ENCODE measurements around the gene GLB1L2. TPM values are rescaled to one million over a fixed set of nuclear protein-coding genes. Genes with fewer than 3 reads are reported as not detected.

Gene GLB1L2
- total and polyA plus RNA-seq, 10 donors = 0.29 to 1.5 (median 0.51) TPM; not detected in 1

DNA sequence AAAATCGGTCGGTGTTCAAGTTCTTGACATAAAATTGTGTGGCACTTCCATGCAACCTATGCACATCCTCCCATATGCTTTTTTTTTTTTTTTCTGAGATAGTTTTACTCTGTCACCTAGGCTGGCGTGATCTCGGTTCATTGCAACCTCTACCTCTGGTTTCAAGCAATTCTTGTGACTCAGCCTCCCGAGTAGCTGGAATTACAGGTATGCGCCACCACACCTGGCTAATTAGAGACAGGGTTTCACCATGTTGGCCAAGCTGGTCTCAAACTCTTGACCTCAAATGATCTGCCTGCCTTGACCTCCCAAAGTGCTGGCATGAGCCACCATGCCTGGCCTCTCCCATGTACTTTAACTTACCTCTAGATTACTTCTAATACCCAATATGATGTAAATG, 40.6 kb upstream of the GLB1L2 start:
- TF ChIP-seq, protein P1, sequence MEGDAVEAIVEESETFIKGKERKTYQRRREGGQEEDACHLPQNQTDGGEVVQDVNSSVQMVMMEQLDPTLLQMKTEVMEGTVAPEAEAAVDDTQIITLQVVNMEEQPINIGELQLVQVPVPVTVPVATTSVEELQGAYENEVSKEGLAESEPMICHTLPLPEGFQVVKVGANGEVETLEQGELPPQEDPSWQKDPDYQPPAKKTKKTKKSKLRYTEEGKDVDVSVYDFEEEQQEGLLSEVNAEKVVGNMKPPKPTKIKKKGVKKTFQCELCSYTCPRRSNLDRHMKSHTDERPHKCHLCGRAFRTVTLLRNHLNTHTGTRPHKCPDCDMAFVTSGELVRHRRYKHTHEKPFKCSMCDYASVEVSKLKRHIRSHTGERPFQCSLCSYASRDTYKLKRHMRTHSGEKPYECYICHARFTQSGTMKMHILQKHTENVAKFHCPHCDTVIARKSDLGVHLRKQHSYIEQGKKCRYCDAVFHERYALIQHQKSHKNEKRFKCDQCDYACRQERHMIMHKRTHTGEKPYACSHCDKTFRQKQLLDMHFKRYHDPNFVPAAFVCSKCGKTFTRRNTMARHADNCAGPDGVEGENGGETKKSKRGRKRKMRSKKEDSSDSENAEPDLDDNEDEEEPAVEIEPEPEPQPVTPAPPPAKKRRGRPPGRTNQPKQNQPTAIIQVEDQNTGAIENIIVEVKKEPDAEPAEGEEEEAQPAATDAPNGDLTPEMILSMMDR (IDR thresholded peaks at IDR 0.05 in 8 of 11, conservative IDR thresholded peaks at IDR 0.05 in 3 of 11) = no peak
- no peak for TF ChIP-seq POLR2AphosphoS5 (IDR thresholded peaks at IDR 0.05)
- TF ChIP-seq POLR2A (IDR thresholded peaks at IDR 0.05) = no peak
- Histone ChIP-seq H3K4me3 (no peak overlapping the region), H3K36me3 (no peaks in the 10 kb centered on the region), H3K9me3 (no peaks in the 10 kb centered on the region), H3K27me3 (replicated peaks in 1 of 7) (peaks cover 0 to 4% (median 0%) of the 10 kb centered on the region in 7 donors), H3K4me1 (no peaks in the 10 kb centered on the region), H3K27ac (no peak overlapping the region)
- intact Hi-C loops (cut with DNase I; ENCODE audit: low total_unique reads) = no loop called here
- 73 to 96% (median 93%) methylated on average over 6 of the region's 6 CpGs for WGBS, 5 donors
- DNase-seq = no peak

DNA sequence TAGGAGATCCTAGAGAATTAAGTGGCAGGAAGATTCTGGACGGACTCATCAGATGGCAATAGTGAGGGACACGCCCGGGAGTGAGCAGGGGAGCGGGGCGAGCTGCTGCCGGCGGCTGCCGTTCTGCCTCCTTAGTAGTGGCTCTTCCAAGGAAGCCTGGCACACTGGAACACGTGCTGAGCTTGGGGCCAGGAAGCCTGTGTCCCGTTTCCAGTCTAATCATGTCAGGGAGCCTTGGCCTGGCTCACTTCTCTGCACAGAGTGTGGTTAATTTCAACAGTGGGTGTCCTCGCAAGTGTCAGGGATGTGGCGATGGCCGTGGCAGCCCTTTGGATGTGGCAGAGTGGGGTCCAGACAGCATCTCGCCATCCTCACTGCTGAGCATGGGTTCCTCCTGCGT, 39.1 kb upstream of the GLB1L2 start:
- Histone ChIP-seq H3K27me3 (replicated peaks in 1 of 7) (peaks cover 0 to 4% (median 0%) of the 10 kb centered on the region in 7 donors), H3K9me3 (no peaks in the 10 kb centered on the region), H3K36me3 (no peaks in the 10 kb centered on the region), H3K4me3 (no peak overlapping the region), H3K27ac (no peak overlapping the region), H3K4me1 (no peaks in the 10 kb centered on the region)
- intact Hi-C loops (cut with DNase I; ENCODE audit: low total_unique reads) = no loop called here
- WGBS, 5 donors = 73 to 92% (median 84%) methylated on average over 13 to 15 of the region's 15 CpGs
- TF ChIP-seq, protein P1 (IDR thresholded peaks at IDR 0.05 in 8 of 11, conservative IDR thresholded peaks at IDR 0.05 in 3 of 11) = no peak
- TF ChIP-seq POLR2A (IDR thresholded peaks at IDR 0.05) = no peak
- TF ChIP-seq POLR2AphosphoS5 (IDR thresholded peaks at IDR 0.05) = no peak
- DNase-seq = no peak

DNA sequence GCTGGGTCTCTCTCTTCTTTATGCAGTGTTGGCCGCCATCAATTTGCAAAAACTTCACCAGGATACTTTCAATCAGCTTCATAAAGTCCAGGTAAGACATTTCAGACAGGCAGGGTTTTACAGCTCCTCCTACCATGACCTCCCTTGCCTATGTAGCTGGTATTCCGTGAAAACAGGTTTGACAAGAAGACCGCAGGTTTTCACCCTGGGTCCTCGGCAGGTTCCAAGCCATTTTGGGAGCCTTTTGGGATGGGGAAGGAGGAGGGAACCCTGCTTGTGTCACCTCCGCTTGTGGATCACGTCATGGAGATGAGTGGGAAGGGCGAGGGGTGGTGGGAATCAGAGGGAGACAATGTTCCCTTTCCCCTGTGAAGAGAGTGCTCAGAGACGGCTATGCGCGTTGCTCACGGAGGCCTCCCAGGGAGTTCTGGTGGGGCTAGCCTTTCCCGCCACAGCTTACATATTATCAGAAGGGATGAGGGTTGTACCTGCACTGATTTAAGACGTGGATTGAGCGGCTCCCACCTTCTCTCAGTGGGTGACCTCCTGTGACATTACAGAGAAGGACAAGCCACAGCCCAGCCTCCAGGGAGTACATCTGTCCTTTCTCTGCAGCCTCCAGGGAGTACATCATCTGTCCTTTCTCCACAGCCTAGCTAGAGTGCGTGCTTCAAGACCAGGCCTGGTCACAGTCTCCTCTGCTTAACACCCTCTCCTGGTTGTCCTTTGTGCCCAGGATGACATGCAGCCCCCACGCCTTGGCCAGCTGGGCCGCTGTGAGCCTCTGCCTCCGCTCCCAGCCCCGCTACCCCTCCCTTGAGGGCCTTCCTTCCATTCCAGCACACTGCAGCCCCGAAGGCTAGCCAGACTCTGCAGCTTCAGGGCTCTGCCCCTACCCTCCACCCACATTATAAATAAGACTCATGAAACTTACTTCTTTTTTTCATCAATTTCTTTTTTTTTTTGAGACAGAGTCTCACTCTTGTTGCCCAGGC, 38.4 kb upstream of the GLB1L2 start:
- no peaks in the 10 kb centered on the region for H3K9me3 ChIP-seq
- H3K27ac ChIP-seq = no peak overlapping the region
- DNase-seq = no peak
- 78 to 84% (median 79%) methylated on average over 18 to 20 of the region's 20 CpGs for WGBS, 5 donors
- intact Hi-C loops (cut with DNase I; ENCODE audit: low total_unique reads) = no loop called here
- TF ChIP-seq POLR2A (IDR thresholded peaks at IDR 0.05) (no peak), POLR2AphosphoS5 (IDR thresholded peaks at IDR 0.05) (no peak)
- TF ChIP-seq, protein P1 (IDR thresholded peaks at IDR 0.05 in 8 of 11, conservative IDR thresholded peaks at IDR 0.05 in 3 of 11) = no peak
- H3K4me3 ChIP-seq = no peak overlapping the region
- no peaks in the 10 kb centered on the region for H3K4me1 ChIP-seq
- H3K36me3 ChIP-seq = no peaks in the 10 kb centered on the region
- H3K27me3 ChIP-seq (replicated peaks in 1 of 7) = peaks cover 0 to 4% (median 0%) of the 10 kb centered on the region in 7 donors

DNA sequence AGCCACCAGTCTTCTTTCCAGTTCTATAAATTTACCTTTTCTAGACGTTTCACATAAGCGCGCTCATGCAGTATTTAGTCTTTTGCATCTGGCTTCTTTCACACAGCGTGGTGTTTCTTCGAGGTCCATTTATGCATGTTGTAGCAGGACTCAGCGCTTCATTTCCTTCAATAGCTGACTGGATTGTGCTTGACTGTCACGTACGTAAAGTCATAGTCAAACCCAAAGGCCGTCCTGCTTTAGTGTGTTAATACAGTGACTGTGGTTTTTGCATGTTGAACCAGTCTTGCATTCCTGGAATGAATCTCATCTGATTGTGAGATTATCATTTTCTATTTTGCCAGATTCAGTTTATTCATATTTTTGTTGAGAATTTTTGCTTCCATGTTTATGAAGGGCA, 37.1 kb upstream of the GLB1L2 start:
- Histone ChIP-seq H3K4me1 (no peaks in the 10 kb centered on the region), H3K27ac (no peak overlapping the region), H3K4me3 (no peak overlapping the region), H3K27me3 (replicated peaks in 1 of 7) (peaks cover 0 to 4% (median 0%) of the 10 kb centered on the region in 7 donors), H3K9me3 (no peaks in the 10 kb centered on the region), H3K36me3 (no peaks in the 10 kb centered on the region)
- TF ChIP-seq POLR2AphosphoS5 (IDR thresholded peaks at IDR 0.05) (no peak), POLR2A (IDR thresholded peaks at IDR 0.05) (no peak)
- TF ChIP-seq, protein P1 (IDR thresholded peaks at IDR 0.05 in 8 of 11, conservative IDR thresholded peaks at IDR 0.05 in 3 of 11) = no peak
- 61 to 86% (median 77%) methylated on average over 9 of the region's 9 CpGs for WGBS, 5 donors
- intact Hi-C loops (cut with DNase I; ENCODE audit: low total_unique reads) = no loop called here
- DNase-seq = no peak

All from spleen (tissue), 11 donors.